AG10803 (cell line): ENCODE data around the gene RFC3.

Experiments
- DNase-seq: peaks from one replicate; pipeline ENCODE4 v3.0.0; 2010; ENCODE audit warnings: low read depth
- H3K4me3 ChIP-seq: 2 replicates; pipeline ENCODE4 v1.5.1; 2011; ENCODE audit warnings: mild to moderate bottlenecking, low read length, control low read depth
- TF ChIP-seq, protein P1 (sequence below): conservative IDR thresholded peaks from 2 replicates; pipeline ENCODE4 v1.5.1; 2011; ENCODE audit warnings: mild to moderate bottlenecking, low read length, control low read depth, inconsistent platforms

The RFC3 gene

DNA sequence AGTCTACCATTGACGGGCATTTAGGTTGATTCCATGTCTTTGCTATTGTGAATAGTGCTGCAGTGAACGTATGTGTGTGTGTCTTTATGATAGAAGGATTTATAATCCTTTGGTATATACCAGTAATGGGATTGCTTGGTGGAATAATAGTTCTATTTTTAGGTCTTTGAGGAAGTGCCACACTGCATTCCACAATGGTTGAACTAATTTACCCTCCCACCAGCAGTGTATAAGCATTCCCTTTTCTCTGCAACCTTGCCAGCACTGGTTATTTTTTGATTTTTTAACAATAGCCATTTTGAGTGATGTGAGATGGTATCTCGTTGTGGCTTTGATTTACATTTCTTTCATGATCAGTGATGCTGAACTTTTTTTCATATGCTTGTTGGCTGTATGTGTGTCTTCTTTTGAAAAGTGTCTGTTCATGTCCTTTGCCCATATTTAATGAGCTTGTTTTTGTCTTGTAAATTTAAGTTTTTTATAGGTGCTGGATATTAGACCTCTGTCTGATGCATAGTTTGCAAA lies 37.5 kb downstream of the RFC3 start:
- no peak overlapping the region for H3K4me3 ChIP-seq
- TF ChIP-seq, protein P1, sequence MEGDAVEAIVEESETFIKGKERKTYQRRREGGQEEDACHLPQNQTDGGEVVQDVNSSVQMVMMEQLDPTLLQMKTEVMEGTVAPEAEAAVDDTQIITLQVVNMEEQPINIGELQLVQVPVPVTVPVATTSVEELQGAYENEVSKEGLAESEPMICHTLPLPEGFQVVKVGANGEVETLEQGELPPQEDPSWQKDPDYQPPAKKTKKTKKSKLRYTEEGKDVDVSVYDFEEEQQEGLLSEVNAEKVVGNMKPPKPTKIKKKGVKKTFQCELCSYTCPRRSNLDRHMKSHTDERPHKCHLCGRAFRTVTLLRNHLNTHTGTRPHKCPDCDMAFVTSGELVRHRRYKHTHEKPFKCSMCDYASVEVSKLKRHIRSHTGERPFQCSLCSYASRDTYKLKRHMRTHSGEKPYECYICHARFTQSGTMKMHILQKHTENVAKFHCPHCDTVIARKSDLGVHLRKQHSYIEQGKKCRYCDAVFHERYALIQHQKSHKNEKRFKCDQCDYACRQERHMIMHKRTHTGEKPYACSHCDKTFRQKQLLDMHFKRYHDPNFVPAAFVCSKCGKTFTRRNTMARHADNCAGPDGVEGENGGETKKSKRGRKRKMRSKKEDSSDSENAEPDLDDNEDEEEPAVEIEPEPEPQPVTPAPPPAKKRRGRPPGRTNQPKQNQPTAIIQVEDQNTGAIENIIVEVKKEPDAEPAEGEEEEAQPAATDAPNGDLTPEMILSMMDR = no peak
- no peak for DNase-seq

DNA sequence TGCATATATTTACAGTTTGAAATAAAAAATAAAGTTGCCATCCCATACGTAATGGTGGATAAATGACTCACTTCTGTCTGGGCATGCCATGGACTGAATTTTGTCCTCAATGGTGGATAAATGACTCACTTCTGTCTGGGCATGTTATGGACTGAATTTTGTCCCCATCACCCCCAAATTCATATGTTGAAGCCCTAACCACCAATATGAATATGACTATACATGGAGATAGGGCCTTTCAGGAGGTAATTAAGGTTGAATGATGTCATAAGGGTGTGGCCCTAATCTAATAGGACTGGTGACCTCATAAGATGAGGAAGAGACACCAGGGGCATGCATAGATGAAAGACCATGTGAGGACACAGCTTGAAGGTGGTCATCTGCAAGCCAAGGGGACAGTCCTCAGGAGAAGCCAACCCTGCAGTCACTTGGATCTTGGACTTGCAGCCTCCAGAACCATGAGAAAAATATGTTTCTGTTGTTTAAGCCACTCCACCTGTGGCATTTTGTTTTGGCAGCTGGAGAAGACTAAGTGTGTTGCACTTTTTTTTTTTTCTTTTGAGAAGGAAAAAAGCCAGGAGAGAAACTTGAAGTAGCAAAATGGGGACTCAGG lies 41.8 kb downstream of the RFC3 start:
- no peak overlapping the region for H3K4me3 ChIP-seq
- TF ChIP-seq, protein P1 = no peak
- no peak for DNase-seq

DNA sequence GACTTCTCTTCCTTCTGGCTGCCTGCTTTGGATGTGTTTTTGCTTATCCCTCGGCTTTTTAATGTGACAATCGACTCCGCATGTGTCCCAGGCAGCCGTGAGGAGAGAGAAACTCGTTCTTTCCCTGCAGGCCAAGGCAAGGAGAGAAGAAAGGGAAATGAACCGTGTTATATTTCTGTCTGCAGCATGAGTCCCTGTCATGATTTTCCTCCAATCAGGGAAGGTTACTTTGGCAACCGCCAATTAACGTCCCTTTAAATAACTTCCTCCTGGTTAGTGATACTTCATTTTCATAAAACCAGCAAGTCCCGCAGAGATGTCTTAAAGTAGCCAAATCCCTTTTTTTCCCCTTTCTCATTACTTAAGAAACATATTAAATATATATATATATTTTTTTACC lies 42.6 kb downstream of the RFC3 start:
- TF ChIP-seq, protein P1 = no peak
- DNase-seq = no peak
- no peak overlapping the region for H3K4me3 ChIP-seq

DNA sequence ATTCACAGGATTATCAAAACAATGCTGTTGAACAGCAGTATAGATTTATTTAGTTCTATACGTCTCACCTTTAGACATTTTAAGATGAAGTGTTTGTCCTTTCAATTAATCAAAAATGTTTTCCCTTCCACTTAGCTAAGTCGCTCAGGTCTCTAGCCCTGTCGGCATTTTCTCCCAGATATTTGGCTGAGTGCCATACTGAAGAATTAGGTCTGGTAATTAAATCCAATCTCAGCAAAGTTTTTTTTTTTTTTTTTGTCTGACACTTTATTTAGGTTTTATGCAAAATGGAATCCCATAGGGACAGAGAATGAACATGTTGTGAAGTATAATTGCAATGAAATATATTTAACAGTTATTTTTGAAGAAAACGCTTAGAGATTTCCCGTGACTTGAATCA lies 44.1 kb downstream of the RFC3 start:
- no peak overlapping the region for H3K4me3 ChIP-seq
- TF ChIP-seq, protein P1 = no peak
- no peak for DNase-seq

DNA sequence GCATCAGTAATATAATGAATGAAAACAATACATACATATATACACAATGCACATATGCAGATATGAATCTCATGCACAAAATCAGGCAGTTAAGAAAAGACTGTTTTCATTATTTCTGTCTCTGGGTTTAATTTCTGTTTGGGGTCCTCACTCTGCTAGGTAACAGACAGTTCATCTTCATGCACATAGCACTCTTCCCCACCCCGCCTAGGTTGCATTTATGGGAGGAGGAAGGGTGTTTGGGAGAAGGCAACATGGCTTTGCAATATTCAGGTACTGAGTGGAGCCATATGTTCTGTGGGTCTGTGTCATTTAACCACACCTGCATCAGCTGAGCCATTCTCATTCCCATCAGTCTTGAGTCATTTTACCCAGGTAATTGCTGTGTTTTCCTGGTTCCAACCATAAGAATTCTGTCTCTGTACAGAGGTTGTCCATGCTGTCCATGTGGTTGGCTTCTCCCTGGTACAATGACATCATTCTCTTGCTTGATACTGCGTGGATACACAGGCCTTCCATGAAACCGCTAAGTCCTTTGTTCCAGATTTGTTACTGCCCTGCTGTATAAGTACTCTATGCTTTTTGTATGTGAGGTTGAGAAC lies 45.3 kb downstream of the RFC3 start:
- no peak for DNase-seq
- no peak overlapping the region for H3K4me3 ChIP-seq
- TF ChIP-seq, protein P1 = no peak

DNA sequence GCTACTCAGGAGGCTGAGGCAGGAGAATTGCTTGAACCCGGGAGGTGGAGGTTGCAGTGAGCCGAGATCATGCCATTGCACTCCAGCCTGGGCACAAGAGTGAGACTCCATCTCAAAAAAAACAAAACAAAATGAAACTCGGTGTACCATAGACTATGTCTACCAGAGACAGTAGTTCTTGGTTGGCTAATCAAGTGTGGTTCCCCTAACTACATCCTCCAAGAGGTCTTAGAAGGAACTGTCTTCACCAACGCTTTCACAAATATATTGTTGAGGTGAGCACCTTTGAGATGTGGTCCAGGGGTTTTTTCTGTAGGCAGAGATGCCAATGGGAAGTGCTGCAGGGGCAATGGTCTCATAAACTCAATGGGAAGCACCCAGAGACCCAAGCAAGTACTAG lies 48.0 kb downstream of the RFC3 start:
- TF ChIP-seq, protein P1 = no peak
- DNase-seq = no peak
- no peak overlapping the region for H3K4me3 ChIP-seq

DNA sequence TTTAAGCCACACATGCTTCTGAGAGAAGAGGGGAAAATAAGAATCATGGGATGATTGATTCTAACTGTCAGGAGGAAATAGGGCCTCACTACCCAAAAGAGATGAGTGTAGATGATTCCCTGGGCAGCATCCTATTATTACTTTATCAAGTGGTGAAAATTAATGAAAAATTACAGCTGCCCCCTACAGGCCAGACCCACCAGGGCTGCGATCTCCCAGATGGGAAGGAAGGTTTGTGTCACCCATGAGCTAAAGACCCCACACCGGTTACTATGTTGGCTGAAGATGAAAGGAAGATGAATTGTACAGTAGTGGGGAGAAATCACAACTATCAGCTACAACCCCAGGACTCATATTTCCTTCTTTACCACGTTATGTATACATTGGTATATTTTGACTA lies 49.5 kb downstream of the RFC3 start:
- TF ChIP-seq, protein P1 = no peak
- no peak overlapping the region for H3K4me3 ChIP-seq
- DNase-seq = no peak
